ENCODE measurements around the gene LRRC8C.

The LRRC8C gene

GRCh38 chr1:89732643-89733222, 99.8 kb downstream of the LRRC8C start:
- DNase-seq (ENCODE audit: low read depth) = no peak

DNA sequence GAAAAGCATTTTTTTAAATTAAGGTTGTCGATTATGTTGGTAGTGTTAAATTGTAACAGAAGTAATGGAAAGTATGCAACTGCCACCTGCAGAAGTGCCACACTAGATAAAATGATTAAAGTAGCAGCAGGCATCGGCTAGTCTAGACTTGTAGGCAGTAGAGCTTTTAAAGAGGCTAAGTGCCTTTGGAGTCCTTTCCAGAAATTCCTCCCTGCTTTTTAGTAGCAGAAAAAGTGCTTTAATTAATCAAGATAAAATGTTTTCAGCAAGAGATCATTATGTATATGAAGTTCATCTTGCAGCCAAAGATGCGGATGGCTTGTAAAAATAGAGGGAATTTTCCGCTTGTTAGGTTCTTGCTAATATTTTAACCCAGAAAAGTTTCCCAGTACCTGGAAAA, 100.8 kb downstream of the LRRC8C start:
- no peak for DNase-seq (ENCODE audit: low read depth)

- no peak for DNase-seq (ENCODE audit: low read depth)
Measured at GRCh38 chr1:89734442-89734841, 101.5 kb downstream of the LRRC8C start.

DNA sequence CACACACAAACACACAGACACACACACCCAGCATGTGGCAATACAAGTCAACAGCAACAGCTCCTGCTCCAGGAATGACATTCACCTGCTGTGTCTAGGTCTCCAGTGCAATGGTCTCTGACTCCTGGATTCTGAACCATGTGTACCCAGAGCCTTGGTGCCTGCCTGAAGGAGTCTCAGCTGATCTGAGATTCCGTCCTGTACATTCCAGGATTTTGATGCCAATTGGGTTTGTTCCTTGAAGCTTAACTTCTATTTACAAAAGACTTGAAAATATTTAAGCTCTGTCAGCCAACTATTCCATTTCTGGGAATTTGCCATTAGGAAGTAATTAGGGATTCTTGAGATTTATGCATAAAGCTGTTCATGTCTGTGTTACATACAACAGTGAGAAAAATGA, 102.6 kb downstream of the LRRC8C start:
- DNase-seq (ENCODE audit: low read depth) = no peak

GRCh38 chr1:89736937-89737733, 104.2 kb downstream of the LRRC8C start:
- no peak for DNase-seq (ENCODE audit: low read depth)

DNA sequence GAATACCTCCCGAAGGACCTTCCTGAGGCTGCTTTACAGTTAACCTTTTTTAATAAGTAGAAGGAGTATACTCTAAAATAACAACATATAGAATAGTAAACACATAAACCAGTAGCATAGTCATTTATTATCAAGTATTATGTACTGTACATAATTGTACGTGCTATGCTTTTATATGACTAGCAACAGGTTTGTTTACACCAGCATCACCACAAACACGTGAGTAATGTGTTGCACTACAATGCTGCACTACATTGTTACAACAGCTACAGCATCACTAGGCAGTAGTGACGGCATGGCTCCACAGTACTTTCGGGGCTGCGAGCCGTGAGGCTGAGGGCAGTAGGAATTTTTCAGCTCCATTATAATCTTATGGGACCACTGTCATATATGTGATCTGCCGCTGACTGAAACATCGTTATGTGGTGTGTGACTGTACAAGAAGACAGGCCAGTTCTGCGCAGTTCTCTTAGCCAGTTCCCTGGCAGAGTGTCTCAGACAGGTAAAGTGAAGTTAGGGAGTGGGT, 105.1 kb downstream of the LRRC8C start:
- DNase-seq (ENCODE audit: low read depth) = no peak

DNA sequence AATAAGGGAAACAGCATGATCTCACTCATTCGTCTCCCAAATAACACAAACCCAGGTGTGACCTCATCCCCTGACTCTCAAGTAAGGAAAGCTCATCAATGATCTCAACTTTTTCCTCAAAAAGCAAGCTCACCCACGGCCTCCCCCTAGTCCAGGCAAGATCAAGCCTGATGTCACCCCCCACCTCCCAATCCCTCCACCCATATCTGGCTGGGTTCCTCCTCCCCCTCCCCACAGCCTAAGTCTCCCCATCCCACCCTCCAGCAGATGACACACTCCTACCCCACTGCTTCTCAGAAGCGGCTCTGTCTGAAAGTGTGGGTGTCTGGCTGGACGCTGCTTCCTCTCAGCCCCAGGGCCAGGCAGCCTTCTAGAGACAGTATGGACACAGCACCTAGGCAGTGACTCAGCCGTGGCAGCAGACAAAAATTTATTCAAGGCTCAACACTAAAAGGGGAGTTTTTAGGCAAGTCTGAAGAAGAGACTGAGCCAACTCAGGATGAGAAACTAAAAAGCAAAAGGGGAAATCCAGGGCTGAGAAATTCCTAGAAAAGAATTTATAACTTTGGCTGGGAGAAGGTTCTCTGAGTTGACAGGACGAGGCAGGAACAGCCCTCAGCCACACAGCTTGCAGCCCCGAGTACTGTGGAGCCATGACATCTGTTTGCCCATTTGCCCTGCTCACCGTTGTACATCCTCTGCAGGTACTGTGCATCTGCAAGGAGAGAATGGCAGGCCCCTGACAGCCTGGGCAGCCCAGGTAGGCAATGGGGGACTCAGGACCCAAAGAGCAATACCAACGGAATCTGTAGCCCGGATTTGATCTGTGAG, 106.3 kb downstream of the LRRC8C start:
- DNase-seq (ENCODE audit: low read depth) = no peak

- no peak for DNase-seq (ENCODE audit: low read depth)
Measured at GRCh38 chr1:89739844-89740216, 106.9 kb downstream of the LRRC8C start.

GRCh38 chr1:89743788-89744187, 110.9 kb downstream of the LRRC8C start:
- no peak for DNase-seq (ENCODE audit: low read depth)

GRCh38 chr1:89746424-89747149, 113.7 kb downstream of the LRRC8C start:
- DNase-seq (ENCODE audit: low read depth) = no peak

DNA sequence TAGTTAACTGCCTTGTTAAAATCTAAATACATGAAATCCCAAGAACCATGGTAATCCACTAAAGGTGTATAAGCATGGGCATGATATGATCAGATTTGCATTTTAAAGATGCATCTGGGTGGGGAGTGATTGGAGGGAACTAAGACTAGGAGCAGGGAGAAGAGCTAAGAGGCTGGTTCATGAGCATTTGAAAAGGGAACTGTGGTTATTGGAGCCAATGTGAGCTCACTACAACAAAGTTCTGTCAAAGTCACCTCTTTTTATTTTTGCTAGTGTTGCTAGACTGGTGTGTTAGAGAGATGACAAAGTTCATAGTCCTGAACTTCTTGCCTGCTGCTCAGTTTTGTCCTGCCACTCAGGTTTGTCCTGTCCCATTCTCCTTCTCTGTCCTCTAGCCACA, 120.8 kb downstream of the LRRC8C start:
- DNase-seq (ENCODE audit: low read depth) = no peak

DNA sequence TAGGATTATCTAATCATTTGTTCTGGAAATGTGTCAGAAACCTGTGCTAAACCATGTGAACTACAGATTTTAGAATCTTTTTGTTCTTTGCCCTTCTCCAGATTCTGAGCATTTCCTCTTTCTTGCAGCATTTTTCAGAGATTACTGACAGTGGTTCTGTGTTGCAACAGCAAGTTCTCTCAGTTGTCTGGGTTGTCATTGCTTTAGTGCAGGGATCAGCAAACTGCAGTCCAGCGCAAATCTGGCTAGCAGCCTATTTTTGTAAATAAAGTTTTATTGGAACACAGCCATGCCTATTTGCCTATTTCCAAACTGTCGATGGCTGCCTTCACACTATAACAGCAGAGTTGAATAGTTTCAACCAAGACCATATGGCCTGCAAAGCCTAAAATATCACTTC, 121.6 kb downstream of the LRRC8C start:
- no peak for DNase-seq (ENCODE audit: low read depth)

DNA sequence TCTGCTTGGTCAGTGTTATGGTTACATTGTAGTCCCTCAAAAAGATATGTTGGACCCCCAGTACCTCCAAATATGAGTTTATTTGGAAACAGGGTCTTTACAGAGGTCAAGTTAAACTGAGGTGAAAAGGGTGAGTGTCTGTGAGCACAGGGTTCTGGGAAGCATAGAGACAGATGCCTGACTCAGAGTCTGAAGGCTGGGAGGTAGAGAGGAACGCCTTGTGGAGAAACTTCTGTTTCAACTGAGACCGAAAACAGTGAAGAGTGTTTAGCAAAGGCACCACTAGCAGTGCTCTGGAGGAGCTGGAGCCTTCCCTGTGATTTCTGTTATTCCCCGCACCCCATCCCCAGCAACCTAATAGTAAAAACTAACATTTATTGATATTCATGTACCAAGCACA, 122.7 kb downstream of the LRRC8C start:
- DNase-seq (ENCODE audit: low read depth) = no peak

DNA sequence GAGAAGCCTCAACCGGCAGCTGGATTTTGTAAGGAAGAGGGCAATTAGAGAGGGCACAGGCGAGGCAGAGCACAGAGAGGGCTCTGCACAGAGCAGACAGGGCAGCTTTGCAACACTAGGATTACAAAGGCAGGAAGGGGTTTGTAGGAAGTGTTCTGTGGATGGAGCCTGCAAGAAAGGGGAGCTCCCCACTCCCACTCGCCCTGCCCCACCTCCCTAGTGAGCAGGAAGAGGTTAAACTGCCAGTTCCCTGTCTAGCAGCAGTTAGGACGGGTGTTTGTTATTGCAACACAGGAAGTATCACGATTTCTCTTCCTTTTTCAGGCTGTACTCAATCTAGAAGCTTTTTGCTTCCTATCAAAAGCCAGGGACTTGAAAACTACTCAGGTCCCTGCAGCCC, 124.6 kb downstream of the LRRC8C start:
- DNase-seq (ENCODE audit: low read depth) = no peak

- DNase-seq (ENCODE audit: low read depth) = no peak
Measured at GRCh38 chr1:89758156-89758555, 125.2 kb downstream of the LRRC8C start.

- DNase-seq (ENCODE audit: low read depth) = no peak
Measured at GRCh38 chr1:89759036-89759435, 126.1 kb downstream of the LRRC8C start.

- DNase-seq (ENCODE audit: low read depth) = no peak
Measured at GRCh38 chr1:89760496-89760895, 127.6 kb downstream of the LRRC8C start.

DNA sequence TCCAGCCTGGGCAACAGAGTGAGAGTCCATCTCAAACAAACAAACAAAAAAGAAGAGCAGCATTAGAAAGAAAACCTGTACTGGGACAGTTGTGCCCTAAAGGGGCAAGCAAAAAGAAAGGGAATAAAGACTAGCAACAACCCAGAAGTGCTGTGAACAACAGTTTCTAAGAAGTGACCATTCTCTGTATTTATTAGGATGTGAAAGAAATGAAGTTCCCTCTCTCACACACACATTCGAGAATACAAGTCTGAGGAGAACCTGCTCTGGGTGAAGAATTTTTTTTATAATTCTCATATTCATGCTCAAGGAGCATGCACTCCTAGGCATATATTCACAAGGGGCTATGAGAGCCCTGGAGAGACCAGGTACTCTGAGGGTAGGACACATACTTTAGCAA, 128.4 kb downstream of the LRRC8C start:
- DNase-seq (ENCODE audit: low read depth) = no peak

- no peak for DNase-seq (ENCODE audit: low read depth)
Measured at GRCh38 chr1:89761901-89762300, 129.0 kb downstream of the LRRC8C start.

- DNase-seq (ENCODE audit: low read depth) = no peak
Measured at GRCh38 chr1:89762386-89762778, 129.5 kb downstream of the LRRC8C start.

GRCh38 chr1:89762779-89763648, 130.1 kb downstream of the LRRC8C start:
- DNase-seq (ENCODE audit: low read depth) = peak; percentile 32

Measured in HS-5 (cell line).